Measurements from ENCODE around the gene ATP2B2.

- TF ChIP-seq CTCF (IDR thresholded peaks at IDR 0.05) (no peak), EZH2 (IDR thresholded peaks at IDR 0.05) (no peak)
Observed at GRCh38 chr3:10364806-10365205, 140.6 kb downstream of the ATP2B2 start.
